Endothelial cell of umbilical vein (primary cell): ENCODE results near the gene ACSL6.

Source experiments
- CTCF ChIP-seq, 2 donors: IDR thresholded peaks; 1 replicate in 1 of 2; 2 replicates in 1 of 2; pipeline ENCODE4 v1.5.1; 2011; ENCODE audit warnings: low read length in 2 of 2, mild to moderate bottlenecking in 2 of 2, moderate library complexity in 2 of 2, control low read depth in 1 of 2, inconsistent platforms in 1 of 2, low read depth in 1 of 2; ENCODE audit not compliant: insufficient read depth in 1 of 2; ENCODE audit errors: extremely low read depth in 1 of 2
- FOS ChIP-seq: IDR thresholded peaks from 2 replicates; pipeline ENCODE4 v1.6.1; 2011; ENCODE audit warnings: mild to moderate bottlenecking, low read length, moderate library complexity, borderline replicate concordance; ENCODE audit not compliant: insufficient read depth
- MAX ChIP-seq: IDR thresholded peaks from 2 replicates; pipeline ENCODE4 v1.6.1; 2011; ENCODE audit not compliant: insufficient read depth, insufficient read length
- MYC ChIP-seq: IDR thresholded peaks from one replicate; pipeline ENCODE4 v1.6.1; 2011; ENCODE audit warnings: mild to moderate bottlenecking, low read depth, low read length
- POLR2A ChIP-seq: IDR thresholded peaks from 2 replicates; pipeline ENCODE4 v1.6.1; 2012; ENCODE audit warnings: low read depth, mild to moderate bottlenecking, control low read depth, low read length
- POLR2AphosphoS5 ChIP-seq: IDR thresholded peaks from 2 replicates; pipeline ENCODE4 v1.6.1; 2012; ENCODE audit warnings: low read depth, mild to moderate bottlenecking, control low read depth, low read length, moderate library complexity; ENCODE audit not compliant: insufficient read depth

- TF ChIP-seq CTCF (IDR thresholded peaks at IDR 0.05; ENCODE audit: extremely low read depth in 1 of 2, insufficient read depth in 1 of 2, low read depth in 1 of 2, low read length in 2 of 2) (no peak), POLR2A (no peak), POLR2AphosphoS5 (no peak), FOS (no peak), MAX (no peak), MYC (no peak)
These were observed 11.3 kb downstream of the ACSL6 start for GRCh38 chr5:132000241-132000490.
